ENCODE results near the gene SLC7A6.

DNA sequence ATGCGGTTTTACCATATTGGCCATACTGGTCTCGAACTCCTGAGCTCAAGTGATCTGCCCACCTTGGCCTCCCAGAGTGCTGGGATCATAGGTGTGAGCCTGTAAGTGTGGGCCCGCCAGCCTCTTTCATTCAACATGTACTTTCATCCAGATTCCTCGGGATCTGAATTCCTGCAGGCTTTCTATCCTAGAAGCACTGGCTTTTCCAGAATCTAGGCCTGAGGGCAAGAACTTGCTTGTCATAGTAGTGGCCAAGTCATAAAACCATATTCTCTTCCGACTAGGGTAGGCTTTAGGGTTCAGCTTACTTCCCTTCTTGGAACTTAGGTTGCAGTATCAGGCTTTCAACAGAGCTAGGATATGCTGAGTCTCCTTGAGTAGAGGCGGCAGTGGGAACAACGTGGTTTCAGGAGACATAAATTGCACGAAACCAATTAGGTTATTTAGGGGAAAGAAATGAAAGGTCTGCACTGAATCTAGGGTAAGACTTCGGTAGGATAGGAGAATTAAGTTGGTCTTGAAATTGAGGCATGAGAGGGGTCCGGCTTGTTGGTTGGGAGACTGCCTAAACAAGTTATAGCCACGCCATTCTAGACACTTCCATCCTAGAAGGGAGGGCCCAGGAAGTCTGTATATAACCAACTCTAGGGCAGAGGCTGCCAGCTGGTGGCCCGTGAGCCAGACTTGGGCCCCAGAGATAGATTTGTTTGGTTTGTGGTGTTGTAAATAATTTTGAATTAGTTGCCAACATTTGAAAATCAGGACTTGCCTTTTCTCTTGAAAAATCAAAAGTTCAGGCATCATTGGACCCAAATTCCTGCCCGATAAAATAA is 15.6 kb downstream of the SLC7A6 start:
- TF ChIP-seq, protein P1, sequence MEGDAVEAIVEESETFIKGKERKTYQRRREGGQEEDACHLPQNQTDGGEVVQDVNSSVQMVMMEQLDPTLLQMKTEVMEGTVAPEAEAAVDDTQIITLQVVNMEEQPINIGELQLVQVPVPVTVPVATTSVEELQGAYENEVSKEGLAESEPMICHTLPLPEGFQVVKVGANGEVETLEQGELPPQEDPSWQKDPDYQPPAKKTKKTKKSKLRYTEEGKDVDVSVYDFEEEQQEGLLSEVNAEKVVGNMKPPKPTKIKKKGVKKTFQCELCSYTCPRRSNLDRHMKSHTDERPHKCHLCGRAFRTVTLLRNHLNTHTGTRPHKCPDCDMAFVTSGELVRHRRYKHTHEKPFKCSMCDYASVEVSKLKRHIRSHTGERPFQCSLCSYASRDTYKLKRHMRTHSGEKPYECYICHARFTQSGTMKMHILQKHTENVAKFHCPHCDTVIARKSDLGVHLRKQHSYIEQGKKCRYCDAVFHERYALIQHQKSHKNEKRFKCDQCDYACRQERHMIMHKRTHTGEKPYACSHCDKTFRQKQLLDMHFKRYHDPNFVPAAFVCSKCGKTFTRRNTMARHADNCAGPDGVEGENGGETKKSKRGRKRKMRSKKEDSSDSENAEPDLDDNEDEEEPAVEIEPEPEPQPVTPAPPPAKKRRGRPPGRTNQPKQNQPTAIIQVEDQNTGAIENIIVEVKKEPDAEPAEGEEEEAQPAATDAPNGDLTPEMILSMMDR (IDR thresholded peaks at IDR 0.05; ENCODE audit: poor library complexity), result no peak
- no peak for TF ChIP-seq EZH2 (IDR thresholded peaks at IDR 0.05; ENCODE audit: borderline replicate concordance)
